Keratinocyte (primary cell): ENCODE measurements around the gene RAB37.

Experiments used
- CTCF ChIP-seq, 3 experiments: IDR thresholded peaks in 1 of 3; conservative IDR thresholded peaks in 1 of 3; optimal IDR thresholded peaks in 1 of 3; 2 replicates in 2 of 3; 3 replicates in 1 of 3; pipeline versions ENCODE3 to v1.5.1; 2011; ENCODE audit warnings: low read length in 3 of 3, mild to moderate bottlenecking in 3 of 3, moderate library complexity in 2 of 3, control low read depth in 1 of 3, inconsistent platforms in 1 of 3; ENCODE audit not compliant: insufficient read depth in 2 of 3; ENCODE audit errors: extremely low read depth in 1 of 3
- EZH2 ChIP-seq: IDR thresholded peaks from one replicate; pipeline ENCODE4 v1.6.1; 2012; ENCODE audit warnings: inconsistent platforms, mild to moderate bottlenecking, low read length, moderate library complexity

GRCh38 chr17:74750039-74750326, 12.9 kb downstream of the RAB37 start:
- TF ChIP-seq CTCF (optimal IDR thresholded peaks at IDR 0.05 in 1 of 3, IDR thresholded peaks at IDR 0.05 in 1 of 3, conservative IDR thresholded peaks at IDR 0.05 in 1 of 3; ENCODE audit: extremely low read depth in 1 of 3, insufficient read depth in 2 of 3, low read length in 3 of 3) (no peak), EZH2 (no peak)
